Midbrain (tissue), 1 donor: ENCODE data around the gene ITGB5.
"Not testable (repeated sequence)": the region's sequence is repeated elsewhere in the genome, so short reads cannot be mapped to it uniquely, and the experiment has no call there.

Experiments
- DNase-seq: peaks from one replicate; lab custom pipeline; 2025; lab: John Stamatoyannopoulos, UW

Gene ITGB5

DNA sequence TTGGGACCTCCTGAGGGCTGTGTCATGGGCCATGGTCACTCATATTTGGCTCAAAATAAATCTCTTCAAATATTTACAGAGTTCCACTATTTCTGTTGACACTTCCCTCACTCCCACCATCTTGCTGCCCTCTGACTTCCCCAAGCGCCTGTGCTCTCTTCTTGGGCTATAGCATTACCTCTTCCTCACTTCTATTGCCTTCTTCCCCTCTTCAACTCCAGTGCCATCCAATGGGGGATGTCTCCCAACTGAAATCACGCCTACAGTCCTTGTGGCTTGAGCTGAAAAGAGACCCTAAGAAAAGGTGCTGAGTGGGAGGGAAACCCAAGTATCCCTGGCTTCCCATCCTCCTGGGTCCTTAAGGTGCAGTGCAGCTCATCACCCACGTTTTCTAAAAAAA, 135.1 kb downstream of the ITGB5 start:
- DNase-seq = no peak

DNA sequence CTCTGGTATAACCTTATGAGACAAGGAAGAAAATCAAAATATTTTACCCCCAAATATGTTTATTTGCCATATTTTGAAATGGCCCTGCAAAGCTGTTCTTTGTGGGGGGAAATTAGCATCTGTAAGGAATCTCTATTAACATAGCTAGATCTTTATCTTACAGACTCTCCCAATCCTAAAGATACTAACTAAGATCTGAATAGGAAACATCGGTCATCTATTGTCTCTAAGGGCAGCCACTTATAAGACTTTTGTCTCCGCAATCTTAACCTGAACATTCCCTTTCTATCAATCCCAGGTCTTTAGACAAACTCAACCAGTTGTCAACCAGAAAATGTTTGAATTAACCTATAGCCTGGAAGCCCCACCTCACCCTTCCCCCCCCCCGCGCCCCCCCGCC, 135.7 kb downstream of the ITGB5 start:
- no peak for DNase-seq

DNA sequence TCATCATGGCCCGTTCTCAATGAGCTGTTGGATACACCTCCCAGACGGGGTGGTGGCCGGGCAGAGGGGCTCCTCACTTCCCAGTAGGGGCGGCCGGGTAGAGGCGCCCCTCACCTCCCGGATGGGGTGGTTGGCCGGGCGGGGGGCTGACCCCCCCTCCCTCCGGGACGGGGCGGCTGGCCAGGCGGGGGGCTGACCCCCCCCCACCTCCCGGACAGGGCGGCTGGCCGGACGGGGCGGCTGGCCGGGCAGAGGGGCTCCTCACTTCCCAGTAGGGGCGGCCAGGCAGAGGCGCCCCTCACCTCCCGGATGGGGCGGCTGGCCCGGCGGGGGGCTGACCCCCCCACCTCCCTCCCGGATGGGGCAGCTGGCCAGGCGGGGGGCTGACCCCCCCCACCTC, 137.3 kb downstream of the ITGB5 start:
- DNase-seq = not testable (repeated sequence)

DNA sequence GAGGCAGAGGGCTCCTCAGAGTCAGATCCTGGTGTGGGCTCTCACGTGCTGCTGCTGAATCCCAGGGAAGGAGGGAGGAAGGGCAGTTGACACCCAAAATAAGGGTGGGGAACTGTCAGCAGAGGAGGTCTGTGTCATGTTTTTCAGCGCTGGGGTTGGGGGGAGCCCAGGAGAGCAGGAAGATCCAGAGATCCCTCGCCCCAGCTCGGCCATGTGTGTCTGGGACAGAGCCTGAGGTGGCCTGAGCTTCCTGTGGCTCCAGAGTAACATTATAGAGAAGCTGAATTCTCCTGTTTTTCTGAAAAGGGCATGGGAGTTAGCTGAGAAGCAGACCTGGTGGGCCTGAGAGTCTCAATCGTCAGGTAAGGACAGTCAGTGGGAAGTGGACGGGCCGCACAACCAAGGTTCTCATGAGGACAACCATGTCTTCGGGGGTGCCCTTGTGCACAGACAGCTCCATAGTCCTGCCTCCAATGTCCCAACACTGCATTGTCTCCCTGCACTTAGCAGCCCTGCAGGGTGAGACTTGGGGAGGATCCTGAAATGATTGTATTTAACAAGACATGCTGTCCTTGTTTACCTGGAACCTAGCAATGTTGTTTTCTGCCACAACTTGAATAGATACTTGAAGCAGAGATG, 138.5 kb downstream of the ITGB5 start:
- DNase-seq = no peak

DNA sequence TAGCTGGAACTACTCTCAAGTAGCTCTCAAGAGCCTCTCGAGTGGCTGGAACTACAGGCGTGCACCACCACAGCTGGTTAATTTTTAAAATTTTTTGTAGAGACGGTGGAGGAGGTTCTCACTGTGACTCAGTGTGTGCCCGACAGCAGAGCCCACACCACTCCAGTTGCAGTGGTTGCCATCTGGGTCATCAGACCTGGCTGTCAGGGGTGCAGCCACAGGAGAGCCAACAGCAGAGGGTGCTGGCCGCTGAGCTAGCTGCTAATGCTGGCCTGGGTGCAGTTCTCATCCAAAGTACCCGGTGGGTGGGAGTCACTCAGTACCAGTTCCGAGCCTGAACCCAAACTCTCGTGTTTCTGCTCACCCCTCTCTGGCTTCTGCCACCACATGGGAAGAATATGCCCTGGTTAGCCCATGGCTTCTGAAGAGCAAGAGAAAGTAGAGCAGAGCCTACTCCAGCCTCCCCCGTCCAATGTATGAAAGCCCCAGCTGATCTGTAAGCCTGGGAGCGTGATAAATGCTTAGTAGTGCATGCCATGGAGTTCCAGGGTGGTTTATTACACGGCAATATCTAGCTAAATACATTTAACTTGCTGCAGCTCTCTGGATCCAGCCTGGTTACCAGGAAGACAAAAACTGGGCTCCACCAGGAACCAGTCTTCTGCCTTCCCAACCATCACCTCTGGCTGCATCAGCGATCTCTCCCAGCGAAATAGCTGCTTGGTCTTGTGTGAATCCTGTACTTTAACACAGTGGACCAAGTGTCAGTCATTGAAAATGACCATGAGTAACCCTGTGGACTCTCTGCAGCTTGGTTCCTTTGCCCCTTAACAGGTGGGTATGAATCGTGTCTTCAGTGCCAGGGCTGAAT, 139.8 kb downstream of the ITGB5 start:
- DNase-seq = no peak

DNA sequence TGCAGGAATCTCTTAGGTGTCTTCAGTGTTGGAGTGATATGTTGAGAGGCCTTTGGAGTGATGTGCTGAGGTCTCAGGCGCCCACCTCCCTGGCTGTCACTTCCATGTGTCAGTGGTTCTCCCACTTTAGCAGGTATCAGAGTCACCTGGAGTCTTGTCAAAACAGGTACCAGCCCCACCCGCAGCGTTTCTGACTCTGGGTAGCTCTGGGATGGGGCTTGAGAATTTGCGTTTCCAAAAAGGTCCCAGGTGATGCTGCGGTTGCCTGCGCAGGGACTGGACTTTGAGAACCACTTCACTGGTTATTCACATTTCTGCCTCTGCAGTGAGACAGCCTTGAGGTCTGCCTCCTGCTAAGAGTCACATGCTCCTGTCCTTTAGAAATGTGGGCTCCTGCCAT, 141.4 kb downstream of the ITGB5 start:
- DNase-seq = no peak

DNA sequence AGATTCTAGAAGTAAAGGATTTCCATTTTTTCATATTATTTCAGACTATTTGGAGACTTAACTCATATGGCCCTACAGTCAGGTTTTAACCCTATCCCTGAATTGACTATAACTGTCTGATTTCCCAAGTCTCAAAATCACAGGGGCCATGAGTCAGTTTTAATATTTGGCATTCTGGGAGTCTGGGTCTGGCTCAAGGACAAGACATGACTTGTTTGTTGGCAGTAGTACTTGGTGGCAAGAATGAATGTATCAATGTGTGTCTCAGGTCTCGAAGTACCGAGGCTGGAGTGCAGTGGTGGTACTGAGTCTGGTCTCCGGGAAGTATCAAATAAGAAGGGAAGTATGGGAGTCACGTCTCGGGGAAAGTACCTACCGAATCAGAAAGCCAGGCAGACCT, 146.1 kb downstream of the ITGB5 start:
- DNase-seq = no peak

DNA sequence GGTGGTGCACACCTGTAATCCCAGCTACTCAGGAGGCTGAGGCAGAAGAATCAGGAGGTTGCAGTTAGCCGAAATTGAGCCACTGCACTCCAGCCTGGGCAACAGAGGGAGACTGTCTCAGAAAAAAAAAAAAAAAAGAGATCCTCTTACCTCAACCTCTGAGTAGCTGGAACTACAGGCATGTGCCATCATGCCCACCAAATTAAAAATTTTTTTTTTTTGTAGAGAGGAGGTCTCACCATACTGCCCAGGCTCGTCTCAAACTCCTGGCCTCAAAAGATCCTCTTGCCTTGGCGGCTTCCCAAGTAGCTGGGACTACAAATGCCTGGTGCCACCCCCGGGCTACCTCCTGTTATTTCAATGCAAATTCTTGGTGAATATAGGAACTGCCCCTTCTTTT, 155.4 kb downstream of the ITGB5 start:
- DNase-seq = no peak

DNA sequence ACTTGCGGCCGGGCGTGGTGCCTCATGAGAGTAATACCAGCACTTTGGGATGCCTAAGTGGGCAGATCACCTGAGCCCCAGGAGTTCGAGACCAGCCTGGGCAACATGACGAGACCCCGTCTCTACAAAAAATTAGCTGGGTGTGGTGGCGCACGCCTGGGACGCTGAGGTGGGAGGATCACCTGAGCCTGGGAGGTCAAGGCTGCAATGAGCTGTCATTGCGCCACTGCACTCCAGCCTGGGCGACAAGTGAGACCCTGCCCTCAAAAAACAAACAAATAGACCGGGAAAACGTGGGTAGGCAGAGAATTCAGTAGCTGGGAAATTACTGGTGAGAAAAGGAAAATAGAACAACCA, 156.2 kb downstream of the ITGB5 start:
- DNase-seq = no peak

DNA sequence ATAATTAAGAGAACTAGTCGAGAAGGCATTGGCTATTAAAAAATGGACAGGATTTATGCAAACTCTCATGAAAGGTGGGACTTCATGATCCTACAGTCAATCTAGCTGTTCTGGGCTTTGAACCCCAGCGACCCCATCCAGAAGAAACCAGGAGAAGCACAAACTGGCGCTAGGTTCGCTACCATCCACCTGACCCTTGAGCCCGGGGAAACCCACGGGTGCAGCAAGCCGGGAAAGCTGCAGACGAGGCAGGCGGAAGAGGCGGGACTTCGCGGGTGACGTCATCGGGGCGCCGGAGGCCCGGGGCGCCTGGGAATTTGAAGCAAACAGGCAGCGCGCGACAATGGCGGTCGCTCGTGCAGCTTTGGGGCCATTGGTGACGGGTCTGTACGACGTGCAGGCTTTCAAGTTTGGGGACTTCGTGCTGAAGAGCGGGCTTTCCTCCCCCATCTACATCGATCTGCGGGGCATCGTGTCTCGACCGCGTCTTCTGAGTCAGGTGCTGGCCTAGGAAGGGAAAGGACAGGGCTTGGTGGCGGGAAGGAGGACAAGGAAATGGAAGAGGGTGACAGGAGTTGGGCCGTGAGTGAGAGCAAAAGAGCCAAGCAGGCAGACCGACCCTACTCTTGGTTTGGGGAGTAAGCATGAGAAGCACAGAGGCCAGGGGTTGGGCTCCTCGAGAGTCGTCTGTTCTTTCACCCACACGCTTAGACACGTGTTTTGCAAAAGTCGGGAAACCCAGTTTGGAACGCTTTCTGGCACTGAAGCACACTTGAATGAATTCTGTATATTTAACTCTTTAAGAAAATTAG, 156.8 kb downstream of the ITGB5 start, which contains the start of gene UMPS:
Gene UMPS, plus strand, starts transcription at position 324 of the 812 bp plus-strand sequence. Its CDS starts 20 bp downstream, at position 344.
- peak; percentile 90 for DNase-seq

DNA sequence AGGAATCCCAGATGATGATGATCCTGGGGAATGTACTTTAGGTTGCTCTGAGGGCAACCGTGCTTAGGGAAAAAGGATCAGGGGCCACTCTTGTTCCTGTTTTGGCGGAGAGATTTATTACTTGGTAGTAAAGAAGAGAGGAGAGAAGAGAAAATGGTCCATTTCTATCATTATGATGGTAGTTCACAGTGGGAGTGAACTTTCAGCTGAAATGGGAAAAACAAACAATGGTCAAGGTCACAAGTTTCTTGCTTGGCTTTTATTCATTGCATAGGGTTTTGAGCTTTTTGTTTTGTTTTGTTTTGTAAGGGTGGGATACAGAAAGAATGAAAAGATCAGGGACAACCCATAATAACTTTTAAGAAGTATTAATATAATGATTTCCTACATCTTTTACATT, 164.6 kb downstream of the ITGB5 start:
- no peak for DNase-seq

DNA sequence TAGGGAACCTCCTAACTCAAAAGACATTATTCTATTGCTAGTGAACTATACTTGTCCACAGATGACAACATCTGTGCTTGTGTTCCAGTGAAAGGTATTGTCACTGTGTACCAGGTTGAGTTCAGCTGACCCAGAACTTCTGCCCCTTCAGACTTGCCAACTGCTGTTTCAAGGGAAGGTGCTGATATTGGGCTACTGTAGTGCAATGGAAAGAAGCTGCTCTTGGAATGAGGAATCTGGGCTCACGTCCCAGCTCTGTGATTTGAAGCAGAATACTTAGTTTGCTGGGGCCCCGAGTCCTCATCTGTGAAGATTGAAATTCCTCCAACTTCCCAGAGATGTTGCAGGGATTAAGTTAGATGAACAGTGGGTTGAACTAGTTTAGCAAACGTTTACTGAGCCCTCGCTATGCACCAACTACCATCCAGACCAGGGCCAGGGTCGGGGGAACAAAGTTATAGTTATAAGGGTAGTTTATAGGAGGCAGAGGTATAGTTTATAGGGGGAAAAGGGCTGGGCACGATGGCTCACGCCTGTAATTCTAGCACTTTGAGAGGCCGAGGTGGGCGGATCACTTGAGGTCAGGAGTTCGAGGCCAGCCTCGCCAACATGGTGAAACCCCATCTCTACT, 172.8 kb downstream of the ITGB5 start:
- no peak for DNase-seq
